ENCODE results near the gene PPME1. TPM values are rescaled to one million over a fixed set of nuclear protein-coding genes. Genes with fewer than 3 reads are reported as not detected.

PPME1 gene
- total RNA-seq, 1 donor from 2014 or later, result 46.8 TPM

DNA sequence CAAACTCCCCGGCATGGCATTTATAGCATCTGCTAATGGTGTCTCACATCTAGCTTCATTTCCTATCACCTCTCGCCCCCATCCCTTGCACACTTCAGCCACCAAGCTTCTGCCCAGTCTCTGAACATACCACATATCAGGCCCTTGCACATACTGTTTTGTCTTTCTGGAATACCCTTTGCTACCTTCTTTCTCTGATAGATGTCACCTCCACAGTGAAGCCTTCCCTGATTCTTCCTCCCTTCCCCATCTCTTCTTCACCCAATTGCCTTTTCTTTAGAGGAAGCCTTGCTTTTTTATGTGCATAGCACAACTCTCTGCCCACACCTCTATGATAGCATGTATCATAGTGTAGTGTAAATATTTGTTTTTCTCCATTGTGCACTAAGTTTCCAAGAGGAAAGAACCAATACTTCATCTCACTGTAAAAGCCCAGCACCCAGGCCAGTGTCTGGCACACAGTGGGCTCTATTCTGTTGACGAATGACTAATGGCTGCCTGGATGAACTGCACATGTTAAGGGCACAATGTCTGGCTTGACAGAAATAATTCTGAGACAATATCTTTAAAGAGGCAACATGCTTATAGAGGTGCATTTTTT is 112.6 kb downstream of the PPME1 start:
- TF ChIP-seq, protein P1, sequence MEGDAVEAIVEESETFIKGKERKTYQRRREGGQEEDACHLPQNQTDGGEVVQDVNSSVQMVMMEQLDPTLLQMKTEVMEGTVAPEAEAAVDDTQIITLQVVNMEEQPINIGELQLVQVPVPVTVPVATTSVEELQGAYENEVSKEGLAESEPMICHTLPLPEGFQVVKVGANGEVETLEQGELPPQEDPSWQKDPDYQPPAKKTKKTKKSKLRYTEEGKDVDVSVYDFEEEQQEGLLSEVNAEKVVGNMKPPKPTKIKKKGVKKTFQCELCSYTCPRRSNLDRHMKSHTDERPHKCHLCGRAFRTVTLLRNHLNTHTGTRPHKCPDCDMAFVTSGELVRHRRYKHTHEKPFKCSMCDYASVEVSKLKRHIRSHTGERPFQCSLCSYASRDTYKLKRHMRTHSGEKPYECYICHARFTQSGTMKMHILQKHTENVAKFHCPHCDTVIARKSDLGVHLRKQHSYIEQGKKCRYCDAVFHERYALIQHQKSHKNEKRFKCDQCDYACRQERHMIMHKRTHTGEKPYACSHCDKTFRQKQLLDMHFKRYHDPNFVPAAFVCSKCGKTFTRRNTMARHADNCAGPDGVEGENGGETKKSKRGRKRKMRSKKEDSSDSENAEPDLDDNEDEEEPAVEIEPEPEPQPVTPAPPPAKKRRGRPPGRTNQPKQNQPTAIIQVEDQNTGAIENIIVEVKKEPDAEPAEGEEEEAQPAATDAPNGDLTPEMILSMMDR (conservative IDR thresholded peaks at IDR 0.05; ENCODE audit: low read depth, low read length), result no peak
- no peak for DNase-seq (ENCODE audit: low read depth)

DNA sequence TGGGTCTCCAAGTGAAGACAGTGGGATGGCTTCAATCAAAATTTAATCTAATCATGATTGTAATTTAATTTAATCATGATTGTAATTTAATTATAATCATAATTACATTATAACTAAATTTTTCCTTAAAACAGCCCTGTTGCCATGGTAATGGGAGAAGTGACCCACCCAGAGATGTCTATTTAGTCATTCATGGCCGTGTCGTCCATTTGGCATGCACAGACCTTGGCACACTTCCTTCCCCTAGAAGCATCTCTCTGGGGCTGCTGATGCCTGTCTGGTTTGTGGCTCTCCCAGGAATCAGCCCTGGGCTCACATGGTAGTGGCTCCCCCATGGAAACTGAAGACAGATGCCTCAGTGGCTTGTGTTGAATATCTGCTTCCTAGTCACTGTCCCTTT is 113.4 kb downstream of the PPME1 start:
- DNase-seq (ENCODE audit: low read depth), result no peak
- TF ChIP-seq, protein P1 (conservative IDR thresholded peaks at IDR 0.05; ENCODE audit: low read depth, low read length), result no peak
- H3K4me3 ChIP-seq (ENCODE audit: low read depth, low read length), result no peak overlapping the region

More for the DNA sequence above, 112.6 kb downstream of the PPME1 start:
- no peak overlapping the region for H3K4me3 ChIP-seq (ENCODE audit: low read depth, low read length)

DNA sequence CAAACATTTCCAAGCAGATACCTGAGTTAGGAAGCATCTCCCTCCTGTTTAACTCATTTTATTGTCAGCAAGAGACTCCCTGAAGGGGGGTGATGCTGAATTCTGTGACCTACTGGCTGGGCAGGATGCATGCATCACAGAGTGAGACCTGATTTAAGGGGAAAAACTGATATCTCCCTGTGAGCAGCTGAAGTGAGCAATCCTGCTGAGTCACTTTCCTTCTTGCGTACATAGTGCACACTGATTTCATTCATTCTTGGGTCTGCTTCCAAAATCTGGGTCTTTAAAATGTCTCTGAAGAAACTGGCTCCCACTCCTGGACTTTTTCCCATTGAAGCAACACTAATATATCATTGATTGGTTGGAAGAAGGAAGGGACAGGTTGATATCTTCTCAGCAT is 117.1 kb downstream of the PPME1 start:
- TF ChIP-seq, protein P1 (conservative IDR thresholded peaks at IDR 0.05; ENCODE audit: low read depth, low read length), result no peak
- H3K4me3 ChIP-seq (ENCODE audit: low read depth, low read length), result no peak overlapping the region
- peak; percentile 48 for DNase-seq (ENCODE audit: low read depth)

DNA sequence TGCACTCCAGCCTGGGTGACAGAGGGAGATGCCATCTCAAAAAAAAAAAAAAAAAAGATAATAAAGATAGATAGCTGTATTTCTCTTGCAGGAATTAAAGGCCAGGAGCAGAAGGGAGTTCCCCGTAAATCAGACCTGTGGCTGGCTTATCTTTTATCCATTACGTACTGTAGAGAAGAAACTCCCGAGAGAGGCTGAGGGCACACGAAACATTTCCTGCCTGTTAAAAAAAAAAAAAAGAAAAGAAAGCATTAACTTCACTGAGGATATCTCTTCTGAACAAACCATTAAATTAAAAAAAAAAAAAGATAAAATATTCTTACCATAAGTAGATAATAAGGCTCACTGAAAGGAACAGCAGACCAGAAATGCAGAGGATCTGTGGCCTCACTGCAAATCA is 117.8 kb downstream of the PPME1 start:
- H3K4me3 ChIP-seq (ENCODE audit: low read depth, low read length), result no peak overlapping the region
- TF ChIP-seq, protein P1 (conservative IDR thresholded peaks at IDR 0.05; ENCODE audit: low read depth, low read length), result no peak
- no peak for DNase-seq (ENCODE audit: low read depth)

DNA sequence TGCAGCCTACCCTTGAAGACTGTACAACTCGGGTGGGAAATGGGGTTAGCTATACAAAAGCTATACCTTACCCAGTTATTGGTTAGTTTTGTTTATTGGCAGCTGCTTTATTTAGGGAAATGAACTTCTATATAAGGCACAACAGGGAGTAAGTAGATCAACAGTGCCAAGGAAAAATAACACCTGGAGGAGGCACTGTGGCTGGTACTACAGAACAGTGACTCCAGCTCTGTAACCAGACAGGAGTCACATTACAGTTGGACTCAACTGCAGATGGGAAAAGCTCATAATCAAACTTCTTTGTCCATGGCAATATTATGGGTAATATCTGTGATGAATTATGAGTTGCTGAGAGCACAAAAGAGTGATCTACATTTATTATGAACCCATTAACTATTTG is 126.4 kb downstream of the PPME1 start:
- no peak overlapping the region for H3K4me3 ChIP-seq (ENCODE audit: low read depth, low read length)
- DNase-seq (ENCODE audit: low read depth), result no peak
- TF ChIP-seq, protein P1 (conservative IDR thresholded peaks at IDR 0.05; ENCODE audit: low read depth, low read length), result no peak

DNA sequence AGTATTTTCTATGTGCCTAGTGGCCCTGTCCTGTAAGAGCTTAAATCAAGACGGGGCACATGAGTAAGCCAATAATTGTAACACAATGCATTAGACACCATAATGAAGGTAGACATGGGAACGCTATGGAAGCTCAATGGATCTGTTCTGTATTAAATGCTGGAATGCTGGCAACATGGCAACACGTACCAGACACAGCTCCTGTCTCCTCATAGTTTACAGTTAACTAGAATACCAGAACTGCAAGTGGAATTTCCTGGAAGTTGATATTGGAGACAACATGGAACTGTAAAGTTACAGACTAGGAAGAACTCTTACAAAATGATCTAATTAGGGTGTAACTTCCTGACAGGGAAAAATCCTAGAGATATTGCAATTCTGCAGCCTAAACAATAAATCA is 127.9 kb downstream of the PPME1 start:
- TF ChIP-seq, protein P1 (conservative IDR thresholded peaks at IDR 0.05; ENCODE audit: low read depth, low read length), result no peak
- no peak overlapping the region for H3K4me3 ChIP-seq (ENCODE audit: low read depth, low read length)
- no peak for DNase-seq (ENCODE audit: low read depth)

Other genes starting within 250 kb of the PPME1 start
- gene DNAJB13, start 220.3 kb upstream of the PPME1 start, total RNA-seq, result 0.46 TPM in 1 of 2 replicates, not detected in the other
- 86.2 and 139 TPM in 2 replicates for gene UCP2, start 188.4 kb upstream of the PPME1 start, total RNA-seq
- 0.06 and 0.22 TPM in 2 replicates for gene UCP3, start 162.2 kb upstream of the PPME1 start, total RNA-seq
- gene C2CD3, start 287 bp upstream of the PPME1 start, total RNA-seq, result 15.1 and 24.6 TPM in 2 replicates
- gene P4HA3, start 140.4 kb downstream of the PPME1 start, total RNA-seq, result 0.51 and 0.81 TPM in 2 replicates
- gene PGM2L1, start 227.1 kb downstream of the PPME1 start, total RNA-seq, result 10.0 and 10.3 TPM in 2 replicates